ENCODE measurements around the gene FAH. TPM values are rescaled to one million over a fixed set of nuclear protein-coding genes. Genes with fewer than 3 reads are reported as not detected.

Gene FAH
- total RNA-seq, 1 donor from 2014 or later: 18.0 TPM

DNA sequence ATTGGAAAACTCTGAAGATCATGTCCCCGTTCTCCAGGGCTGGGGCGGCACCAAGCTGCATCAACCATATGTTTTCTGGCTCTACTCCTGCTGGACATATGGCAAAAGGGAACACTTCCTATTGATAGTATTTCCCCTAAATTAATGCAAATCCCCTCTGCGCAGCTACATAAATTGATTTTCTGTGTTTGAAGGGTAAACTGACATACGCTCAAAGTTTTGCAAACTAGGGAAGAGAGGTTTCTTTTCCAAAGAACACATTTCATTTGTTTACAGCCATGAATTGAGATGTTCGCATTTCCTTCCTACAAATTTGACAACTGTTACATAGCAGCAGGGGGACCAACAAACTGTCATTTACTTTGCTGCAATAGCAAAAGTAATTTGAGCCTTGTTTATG is 63.3 kb downstream of the FAH start:
- no peak for DNase-seq
- H3K9me3 ChIP-seq (replicated peaks): peaks cover 12% of the 10 kb centered on the region
- no peaks in the 10 kb centered on the region for H3K27me3 ChIP-seq (ENCODE audit: low read depth)
- TF ChIP-seq, protein P1, sequence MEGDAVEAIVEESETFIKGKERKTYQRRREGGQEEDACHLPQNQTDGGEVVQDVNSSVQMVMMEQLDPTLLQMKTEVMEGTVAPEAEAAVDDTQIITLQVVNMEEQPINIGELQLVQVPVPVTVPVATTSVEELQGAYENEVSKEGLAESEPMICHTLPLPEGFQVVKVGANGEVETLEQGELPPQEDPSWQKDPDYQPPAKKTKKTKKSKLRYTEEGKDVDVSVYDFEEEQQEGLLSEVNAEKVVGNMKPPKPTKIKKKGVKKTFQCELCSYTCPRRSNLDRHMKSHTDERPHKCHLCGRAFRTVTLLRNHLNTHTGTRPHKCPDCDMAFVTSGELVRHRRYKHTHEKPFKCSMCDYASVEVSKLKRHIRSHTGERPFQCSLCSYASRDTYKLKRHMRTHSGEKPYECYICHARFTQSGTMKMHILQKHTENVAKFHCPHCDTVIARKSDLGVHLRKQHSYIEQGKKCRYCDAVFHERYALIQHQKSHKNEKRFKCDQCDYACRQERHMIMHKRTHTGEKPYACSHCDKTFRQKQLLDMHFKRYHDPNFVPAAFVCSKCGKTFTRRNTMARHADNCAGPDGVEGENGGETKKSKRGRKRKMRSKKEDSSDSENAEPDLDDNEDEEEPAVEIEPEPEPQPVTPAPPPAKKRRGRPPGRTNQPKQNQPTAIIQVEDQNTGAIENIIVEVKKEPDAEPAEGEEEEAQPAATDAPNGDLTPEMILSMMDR (IDR thresholded peaks at IDR 0.05; ENCODE audit: borderline replicate concordance): no peak
- H3K27ac ChIP-seq (replicated peaks): no peak overlapping the region
- intact Hi-C loops (cut with micrococcal nuclease): no loop called here
- peaks cover 9% of the 10 kb centered on the region for H3K4me1 ChIP-seq
- no peaks in the 10 kb centered on the region for H3K36me3 ChIP-seq
- H3K4me3 ChIP-seq: no peak overlapping the region

GRCh38 chr15:80216911-80217310 is 64.1 kb downstream of the FAH start:
- Histone ChIP-seq H3K4me3 (no peak overlapping the region), H3K9me3 (replicated peaks) (peaks cover 12% of the 10 kb centered on the region), H3K36me3 (no peaks in the 10 kb centered on the region), H3K27ac (replicated peaks) (no peak overlapping the region), H3K4me1 (peaks cover 5% of the 10 kb centered on the region), H3K27me3 (ENCODE audit: low read depth) (no peaks in the 10 kb centered on the region)
- no peak for DNase-seq
- intact Hi-C loops (cut with micrococcal nuclease): no loop called here
- TF ChIP-seq, protein P1 (IDR thresholded peaks at IDR 0.05; ENCODE audit: borderline replicate concordance): no peak

GRCh38 chr15:80217327-80217900 is 64.6 kb downstream of the FAH start:
- Histone ChIP-seq H3K4me1 (peaks cover under 1% of the 10 kb centered on the region), H3K27ac (replicated peaks) (no peak overlapping the region), H3K36me3 (no peaks in the 10 kb centered on the region), H3K27me3 (ENCODE audit: low read depth) (no peaks in the 10 kb centered on the region), H3K4me3 (no peak overlapping the region), H3K9me3 (replicated peaks) (peaks cover 12% of the 10 kb centered on the region)
- TF ChIP-seq, protein P1 (IDR thresholded peaks at IDR 0.05; ENCODE audit: borderline replicate concordance): no peak
- DNase-seq: no peak
- intact Hi-C loops (cut with micrococcal nuclease): no loop called here

DNA sequence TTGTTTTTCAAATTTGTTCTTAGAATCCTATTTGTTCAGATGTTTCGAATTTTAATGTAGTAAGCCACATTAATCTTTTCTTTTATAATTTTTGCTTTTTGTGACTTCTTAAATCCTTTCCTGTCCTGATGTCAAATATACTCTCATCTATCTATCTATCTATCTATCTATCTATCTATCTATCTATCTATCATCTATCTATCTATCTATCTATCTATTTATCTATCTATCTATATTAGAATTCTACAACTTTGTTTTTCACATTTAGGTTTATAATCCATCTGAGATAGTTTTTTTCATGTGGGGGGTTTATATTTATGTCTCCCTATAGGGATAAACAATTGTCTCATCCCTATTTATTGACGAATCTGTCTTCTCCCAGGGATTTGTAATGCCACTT is 67.2 kb downstream of the FAH start:
- Histone ChIP-seq H3K27ac (replicated peaks) (no peak overlapping the region), H3K4me1 (no peaks in the 10 kb centered on the region), H3K9me3 (replicated peaks) (no peaks in the 10 kb centered on the region), H3K4me3 (no peak overlapping the region), H3K36me3 (no peaks in the 10 kb centered on the region), H3K27me3 (ENCODE audit: low read depth) (no peaks in the 10 kb centered on the region)
- DNase-seq: no peak
- TF ChIP-seq, protein P1 (IDR thresholded peaks at IDR 0.05; ENCODE audit: borderline replicate concordance): no peak
- intact Hi-C loops (cut with micrococcal nuclease): no loop called here

DNA sequence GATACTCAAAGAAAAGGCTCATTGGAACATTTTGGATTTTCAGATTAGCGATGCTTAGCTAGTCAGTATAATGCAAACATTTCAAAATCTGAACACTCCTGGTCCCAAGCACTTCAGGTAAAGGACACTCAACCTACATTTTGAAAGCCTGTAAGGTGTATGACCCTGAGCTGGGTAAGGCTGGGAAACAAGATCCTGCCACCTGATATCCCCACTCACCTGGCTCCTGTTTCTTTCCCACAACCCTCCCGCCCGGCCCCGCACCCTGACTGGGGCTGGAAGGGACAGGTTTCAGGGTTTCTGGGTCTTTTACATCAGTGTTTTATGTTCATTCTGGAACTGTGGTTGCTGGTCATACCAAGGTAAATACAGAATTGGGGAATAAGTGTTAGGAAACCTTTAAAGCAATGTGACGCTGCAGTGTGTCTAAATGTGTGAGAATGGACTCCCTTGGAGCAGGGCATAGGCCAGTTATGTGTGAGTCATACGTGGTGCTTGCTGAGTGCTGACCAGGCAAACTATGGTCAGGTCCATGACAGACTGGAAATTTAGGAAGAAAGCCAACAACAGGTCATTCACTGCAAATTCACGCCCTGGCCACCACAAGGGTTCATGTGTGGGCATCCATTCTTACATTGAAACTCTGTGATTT is 76.3 kb downstream of the FAH start:
- H3K4me1 ChIP-seq: no peaks in the 10 kb centered on the region
- H3K27ac ChIP-seq (replicated peaks): no peak overlapping the region
- no peaks in the 10 kb centered on the region for H3K9me3 ChIP-seq (replicated peaks)
- TF ChIP-seq, protein P1 (IDR thresholded peaks at IDR 0.05; ENCODE audit: borderline replicate concordance): no peak
- peaks cover 9% of the 10 kb centered on the region for H3K27me3 ChIP-seq (ENCODE audit: low read depth)
- no peak for DNase-seq
- intact Hi-C loops (cut with micrococcal nuclease): no loop called here
- no peak overlapping the region for H3K4me3 ChIP-seq
- no peaks in the 10 kb centered on the region for H3K36me3 ChIP-seq
